Liver (tissue), 9 donors: Measurements from ENCODE around the gene SRSF4. TPM values are rescaled to one million over a fixed set of nuclear protein-coding genes. Genes with fewer than 3 reads are reported as not detected.

ENCODE experiments used
- DNase-seq: peaks from one replicate; pipeline ENCODE4 v3.0.0-alpha.2; 2017; ENCODE audit warnings: low spot score
- H3K27ac ChIP-seq, 2 donors: one replicate each; pipeline ENCODE4 v1.7.0; 2013; ENCODE audit warnings: inconsistent platforms in 2 of 2, low read length in 2 of 2, control low read depth in 1 of 2, low read depth in 1 of 2, mild to moderate bottlenecking in 1 of 2
- H3K27me3 ChIP-seq, 4 donors: one replicate each; pipeline versions ENCODE4 v1.6.1 to v1.7.0; 2013; ENCODE audit warnings: low read length in 3 of 4, inconsistent platforms in 1 of 4, mild to moderate bottlenecking in 1 of 4, moderate library complexity in 1 of 4; ENCODE audit not compliant: control insufficient read depth in 4 of 4, insufficient read depth in 4 of 4
- H3K36me3 ChIP-seq, 4 donors: one replicate each; pipeline versions ENCODE4 v1.6.1 to v1.7.0; 2013; ENCODE audit warnings: low read length in 3 of 4, mild to moderate bottlenecking in 3 of 4, low read depth in 1 of 4, moderate library complexity in 1 of 4; ENCODE audit not compliant: control insufficient read depth in 4 of 4, insufficient read depth in 3 of 4
- H3K4me1 ChIP-seq, 4 donors: one replicate each; pipeline versions ENCODE4 v1.6.1 to v1.7.0; 2013; ENCODE audit warnings: low read length in 3 of 4, mild to moderate bottlenecking in 3 of 4, moderate library complexity in 1 of 4; ENCODE audit not compliant: control insufficient read depth in 4 of 4, insufficient read depth in 4 of 4
- H3K4me3 ChIP-seq, 3 donors: one replicate each; pipeline versions ENCODE4 v1.6.1 to v1.7.0; 2013; ENCODE audit warnings: low read length in 3 of 3, control low read depth in 1 of 3, low read depth in 1 of 3, mild to moderate bottlenecking in 1 of 3
- H3K9ac ChIP-seq, 2 donors: one replicate each; pipeline ENCODE4 v1.7.0; 2013; ENCODE audit warnings: low read length in 2 of 2, mild to moderate bottlenecking in 2 of 2, moderate library complexity in 2 of 2, control low read depth in 1 of 2, low read depth in 1 of 2
- H3K9me3 ChIP-seq, 4 donors: one replicate each; pipeline versions ENCODE4 v1.6.1 to v1.7.0; 2013; ENCODE audit warnings: low read length in 3 of 4; ENCODE audit not compliant: control insufficient read depth in 4 of 4
- EGR1 ChIP-seq, 2 donors: IDR thresholded peaks; 2 replicates each; pipeline ENCODE4 v1.6.1; 2016 to 2018; ENCODE audit warnings: antibody characterized with exemption in 2 of 2, low read depth in 2 of 2
- FOXA1 ChIP-seq: IDR thresholded peaks from 2 replicates; pipeline ENCODE4 v1.6.1; 2016; ENCODE audit warnings: antibody characterized with exemption
- FOXA2 ChIP-seq: IDR thresholded peaks from 2 replicates; pipeline ENCODE4 v1.6.1; 2016; ENCODE audit warnings: antibody characterized with exemption
- GABPA ChIP-seq, 2 donors: IDR thresholded peaks in 1 of 2; conservative IDR thresholded peaks in 1 of 2; 2 replicates each; pipeline ENCODE4 v1.6.1; 2016; ENCODE audit warnings: antibody characterized with exemption in 2 of 2, mild to moderate bottlenecking in 1 of 2, moderate library complexity in 1 of 2
- HNF4A ChIP-seq, 2 donors: conservative IDR thresholded peaks; 2 replicates each; pipeline ENCODE4 v1.6.1; 2016; ENCODE audit warnings: antibody characterized with exemption in 2 of 2, mild to moderate bottlenecking in 2 of 2
- HNF4G ChIP-seq: IDR thresholded peaks from 2 replicates; pipeline ENCODE4 v1.6.1; 2016; ENCODE audit warnings: antibody characterized with exemption
- JUND ChIP-seq, 2 donors: IDR thresholded peaks; 2 replicates each; pipeline ENCODE4 v1.6.1; 2016; ENCODE audit warnings: antibody characterized with exemption in 2 of 2
- MAX ChIP-seq: IDR thresholded peaks from 2 replicates; pipeline ENCODE4 v1.6.1; 2016; ENCODE audit warnings: antibody characterized with exemption
- NR2F2 ChIP-seq: IDR thresholded peaks from 2 replicates; pipeline ENCODE4 v1.6.1; 2016; ENCODE audit warnings: antibody characterized with exemption
- RXRA ChIP-seq, 2 donors: IDR thresholded peaks; 2 replicates each; pipeline ENCODE4 v1.6.1; 2017 to 2018; ENCODE audit warnings: antibody characterized with exemption in 2 of 2, mild to moderate bottlenecking in 1 of 2
- SP1 ChIP-seq: IDR thresholded peaks from 2 replicates; pipeline ENCODE4 v1.6.1; 2018; ENCODE audit warnings: antibody characterized with exemption, mild to moderate bottlenecking
- YY1 ChIP-seq: IDR thresholded peaks from 2 replicates; pipeline ENCODE4 v1.6.1; 2016; ENCODE audit warnings: antibody characterized with exemption, mild to moderate bottlenecking
- WGBS: extraction: QIAGEN DNeasy Blood & Tissue Kit; methylation state at CpG from one replicate; pipeline ENCODE4 v1.1.7; 2013; 5-methylcytosine and 5-hydroxymethylcytosine counted together
- polyA plus RNA-seq, 2 donors: library from polyadenylated mRNA; stranded (reverse) in 1 of 2; unstranded in 1 of 2; fragments of 200-250 nt in 1 of 2; fragments of >200 nt in 1 of 2; fragmentation: Nextera tagmentation in 1 of 2; extraction: Ambion mirVana in 1 of 2; gene quantifications; one replicate each; pipeline versions ENCODE4 v1.2.1 to v1.2.3, GENCODE V29; 2013 to 2015
- total RNA-seq, 2 donors: library from RNA; depleted of rRNA; stranded (reverse); fragments of >200 nt; gene quantifications; one replicate each; pipeline ENCODE4 v1.2.3, GENCODE V29; 2014
- TF ChIP-seq, protein P1 (sequence below): IDR thresholded peaks from 2 replicates; pipeline ENCODE4 v1.6.1; 2016; ENCODE audit warnings: antibody characterized with exemption, mild to moderate bottlenecking
- TF ChIP-seq, protein P2 (sequence below): IDR thresholded peaks from 2 replicates; pipeline ENCODE4 v1.6.1; 2016; ENCODE audit warnings: antibody characterized with exemption
- TF ChIP-seq, protein P3 (sequence below): IDR thresholded peaks from 2 replicates; pipeline ENCODE4 v1.6.1; 2016; ENCODE audit warnings: antibody characterized with exemption
- donor health status: healthy.
- donor health status: healthy.
- donor health status: healthy.
- donor health status: healthy.
- donor health status: healthy.

SRSF4 gene
- total and polyA plus RNA-seq, 4 donors = 24.0 to 45.8 (median 30.2) TPM

- Histone ChIP-seq H3K9me3 (no peaks in the 10 kb centered on the region), H3K27ac (no peak overlapping the region), H3K4me1 (peaks cover 0 to 12% (median 10%) of the 10 kb centered on the region in 4 donors), H3K9ac (no peak overlapping the region), H3K27me3 (no peaks in the 10 kb centered on the region), H3K36me3 (peaks cover 3 to 18% (median 6%) of the 10 kb centered on the region in 4 donors), H3K4me3 (no peak overlapping the region)
- DNase-seq = no peak
- TF ChIP-seq RXRA (IDR thresholded peaks at IDR 0.05) = no peak
- TF ChIP-seq, protein P1, sequence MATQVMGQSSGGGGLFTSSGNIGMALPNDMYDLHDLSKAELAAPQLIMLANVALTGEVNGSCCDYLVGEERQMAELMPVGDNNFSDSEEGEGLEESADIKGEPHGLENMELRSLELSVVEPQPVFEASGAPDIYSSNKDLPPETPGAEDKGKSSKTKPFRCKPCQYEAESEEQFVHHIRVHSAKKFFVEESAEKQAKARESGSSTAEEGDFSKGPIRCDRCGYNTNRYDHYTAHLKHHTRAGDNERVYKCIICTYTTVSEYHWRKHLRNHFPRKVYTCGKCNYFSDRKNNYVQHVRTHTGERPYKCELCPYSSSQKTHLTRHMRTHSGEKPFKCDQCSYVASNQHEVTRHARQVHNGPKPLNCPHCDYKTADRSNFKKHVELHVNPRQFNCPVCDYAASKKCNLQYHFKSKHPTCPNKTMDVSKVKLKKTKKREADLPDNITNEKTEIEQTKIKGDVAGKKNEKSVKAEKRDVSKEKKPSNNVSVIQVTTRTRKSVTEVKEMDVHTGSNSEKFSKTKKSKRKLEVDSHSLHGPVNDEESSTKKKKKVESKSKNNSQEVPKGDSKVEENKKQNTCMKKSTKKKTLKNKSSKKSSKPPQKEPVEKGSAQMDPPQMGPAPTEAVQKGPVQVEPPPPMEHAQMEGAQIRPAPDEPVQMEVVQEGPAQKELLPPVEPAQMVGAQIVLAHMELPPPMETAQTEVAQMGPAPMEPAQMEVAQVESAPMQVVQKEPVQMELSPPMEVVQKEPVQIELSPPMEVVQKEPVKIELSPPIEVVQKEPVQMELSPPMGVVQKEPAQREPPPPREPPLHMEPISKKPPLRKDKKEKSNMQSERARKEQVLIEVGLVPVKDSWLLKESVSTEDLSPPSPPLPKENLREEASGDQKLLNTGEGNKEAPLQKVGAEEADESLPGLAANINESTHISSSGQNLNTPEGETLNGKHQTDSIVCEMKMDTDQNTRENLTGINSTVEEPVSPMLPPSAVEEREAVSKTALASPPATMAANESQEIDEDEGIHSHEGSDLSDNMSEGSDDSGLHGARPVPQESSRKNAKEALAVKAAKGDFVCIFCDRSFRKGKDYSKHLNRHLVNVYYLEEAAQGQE = no peak
- 88% methylated on average over 7 of the region's 7 CpGs for WGBS
Observed at GRCh38 chr1:29196863-29197589, 15.3 kb upstream of the SRSF4 start.

GRCh38 chr1:29195881-29196291, 14.2 kb upstream of the SRSF4 start:
- DNase-seq = no peak
- Histone ChIP-seq H3K36me3 (peaks cover 2 to 11% (median 5%) of the 10 kb centered on the region in 4 donors), H3K27ac (no peak overlapping the region), H3K9me3 (no peaks in the 10 kb centered on the region), H3K4me3 (no peak overlapping the region), H3K4me1 (peaks cover 0 to 12% (median 10%) of the 10 kb centered on the region in 4 donors), H3K27me3 (no peaks in the 10 kb centered on the region), H3K9ac (no peak overlapping the region)
- TF ChIP-seq HNF4A (conservative IDR thresholded peaks at IDR 0.05) (peak; percentile 45 to 62), GABPA (IDR thresholded peaks at IDR 0.05 in 1 of 2, conservative IDR thresholded peaks at IDR 0.05 in 1 of 2) (no peak), RXRA (IDR thresholded peaks at IDR 0.05) (peak in 1 of 2 donors; percentile 34)
- WGBS = 36% methylated on average over 8 of the region's 8 CpGs

DNA sequence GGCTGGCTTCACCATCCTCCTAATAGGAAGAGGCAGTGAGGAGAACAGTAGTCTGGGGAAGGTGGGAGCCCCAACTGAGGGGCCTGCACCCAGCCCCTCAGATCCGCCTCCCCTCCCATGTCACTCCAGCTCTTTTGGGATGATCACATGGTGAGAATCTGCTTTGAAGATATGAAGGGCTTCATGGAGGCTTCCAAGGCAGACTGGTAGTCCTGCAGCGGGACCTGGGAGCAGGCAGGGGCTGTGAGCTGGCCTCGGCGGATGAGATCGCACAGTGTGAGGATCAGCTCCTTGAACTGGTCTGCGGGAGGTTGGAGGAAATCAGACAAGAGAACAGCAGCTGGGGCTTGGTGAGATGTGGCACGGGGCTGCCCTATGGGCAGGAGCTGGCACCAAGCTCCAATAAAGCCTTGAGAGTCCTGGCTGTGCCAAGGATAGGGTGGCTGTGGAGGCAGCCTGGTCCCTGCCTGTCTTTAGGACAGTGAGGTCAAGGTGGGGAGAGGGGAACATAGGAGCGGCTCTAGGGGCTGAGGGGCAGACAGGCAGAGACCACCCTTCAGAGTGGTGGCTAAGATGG, 12.3 kb upstream of the SRSF4 start:
- no peak overlapping the region for H3K4me3 ChIP-seq
- WGBS = 96% methylated on average over 8 of the region's 8 CpGs
- peaks cover 0 to 12% (median 10%) of the 10 kb centered on the region in 4 donors for H3K4me1 ChIP-seq
- H3K36me3 ChIP-seq = peaks cover 0 to 2% (median under 1%) of the 10 kb centered on the region in 4 donors
- no peaks in the 10 kb centered on the region for H3K9me3 ChIP-seq
- H3K27ac ChIP-seq = no peak overlapping the region
- DNase-seq = no peak
- H3K27me3 ChIP-seq = no peaks in the 10 kb centered on the region
- no peak overlapping the region for H3K9ac ChIP-seq
- TF ChIP-seq GABPA (IDR thresholded peaks at IDR 0.05 in 1 of 2, conservative IDR thresholded peaks at IDR 0.05 in 1 of 2) (no peak), NR2F2 (no peak), HNF4A (conservative IDR thresholded peaks at IDR 0.05) (no peak), JUND (IDR thresholded peaks at IDR 0.05) (no peak), HNF4G (no peak), SP1 (no peak), MAX (no peak), EGR1 (IDR thresholded peaks at IDR 0.05; ENCODE audit: low read depth in 2 of 2) (no peak), FOXA2 (no peak), YY1 (no peak), RXRA (IDR thresholded peaks at IDR 0.05) (no peak), FOXA1 (no peak)
- TF ChIP-seq, protein P2, sequence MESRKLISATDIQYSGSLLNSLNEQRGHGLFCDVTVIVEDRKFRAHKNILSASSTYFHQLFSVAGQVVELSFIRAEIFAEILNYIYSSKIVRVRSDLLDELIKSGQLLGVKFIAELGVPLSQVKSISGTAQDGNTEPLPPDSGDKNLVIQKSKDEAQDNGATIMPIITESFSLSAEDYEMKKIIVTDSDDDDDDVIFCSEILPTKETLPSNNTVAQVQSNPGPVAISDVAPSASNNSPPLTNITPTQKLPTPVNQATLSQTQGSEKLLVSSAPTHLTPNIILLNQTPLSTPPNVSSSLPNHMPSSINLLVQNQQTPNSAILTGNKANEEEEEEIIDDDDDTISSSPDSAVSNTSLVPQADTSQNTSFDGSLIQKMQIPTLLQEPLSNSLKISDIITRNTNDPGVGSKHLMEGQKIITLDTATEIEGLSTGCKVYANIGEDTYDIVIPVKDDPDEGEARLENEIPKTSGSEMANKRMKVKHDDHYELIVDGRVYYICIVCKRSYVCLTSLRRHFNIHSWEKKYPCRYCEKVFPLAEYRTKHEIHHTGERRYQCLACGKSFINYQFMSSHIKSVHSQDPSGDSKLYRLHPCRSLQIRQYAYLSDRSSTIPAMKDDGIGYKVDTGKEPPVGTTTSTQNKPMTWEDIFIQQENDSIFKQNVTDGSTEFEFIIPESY = no peak
- TF ChIP-seq, protein P1 = no peak
- TF ChIP-seq, protein P3, sequence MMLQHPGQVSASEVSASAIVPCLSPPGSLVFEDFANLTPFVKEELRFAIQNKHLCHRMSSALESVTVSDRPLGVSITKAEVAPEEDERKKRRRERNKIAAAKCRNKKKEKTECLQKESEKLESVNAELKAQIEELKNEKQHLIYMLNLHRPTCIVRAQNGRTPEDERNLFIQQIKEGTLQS = no peak
